ENCODE results near the gene ZNF280D. TPM values are rescaled to one million over a fixed set of nuclear protein-coding genes. Genes with fewer than 3 reads are reported as not detected.

Gene ZNF280D
- total and polyA plus RNA-seq, 2 of the 8 experiments (the other 6 are each of a cell fraction or from before 2014, with no cell fraction given): 7.4 to 27.5 TPM

GRCh38 chr15:56735589-56735988, 2.3 kb upstream of the ZNF280D start (continued):
- no peak for TF ChIP-seq RXRA (IDR thresholded peaks at IDR 0.05; ENCODE audit: insufficient read depth, low read depth, low read length)
- TF ChIP-seq KDM1A (IDR thresholded peaks at IDR 0.05; ENCODE audit: borderline replicate concordance, low read length): no peak
- TF ChIP-seq POLR2AphosphoS5 (IDR thresholded peaks at IDR 0.05; ENCODE audit: low read depth, low read length): no peak

All from H1 (cell line).